ENCODE results near the gene ABCC2.

GRCh38 chr10:99740260-99740659 is 42.2 kb upstream of the ABCC2 start:
- peak in 1 of 12 donors; percentile 3 for TF ChIP-seq CTCF (IDR thresholded peaks at IDR 0.05)
- TF ChIP-seq POLR2A (IDR thresholded peaks at IDR 0.05), result no peak
